ENCODE data around the gene ABHD2.

GRCh38 chr15:89227425-89227824, 139.2 kb downstream of the ABHD2 start:
- TF ChIP-seq POLR2A (IDR thresholded peaks at IDR 0.05) = no peak
- no peak for TF ChIP-seq CTCF (IDR thresholded peaks at IDR 0.05)
- no peak for TF ChIP-seq EP300 (IDR thresholded peaks at IDR 0.05)

Data from tibial nerve (tissue), 4 donors.